Measurements from ENCODE around the gene DRD1.

- no peak for TF ChIP-seq CTCF (IDR thresholded peaks at IDR 0.05)
- TF ChIP-seq ZFX (IDR thresholded peaks at IDR 0.05; ENCODE audit: borderline replicate concordance) = no peak
Measured at GRCh38 chr5:175479125-175479881, 35.3 kb upstream of the DRD1 start.
